Prostate gland (tissue), 2 donors: ENCODE results near the gene DLGAP4.

Experiments
- CTCF ChIP-seq, 4 experiments: fragments of 200-600 bp in 2 of 4; fragments of 450-650 bp in 2 of 4; sonication (generic) in 2 of 4; IDR thresholded peaks; 1 replicate in 3 of 4; 2 replicates in 1 of 4; pipeline ENCODE4 v1.5.1; 2016 to 2019; ENCODE audit warnings: antibody characterized with exemption in 4 of 4, mild to moderate bottlenecking in 2 of 4, moderate library complexity in 2 of 4
- POLR2AphosphoS5 ChIP-seq: sonication (generic); formaldehyde crosslinking; IDR thresholded peaks from one replicate; pipeline ENCODE4 v1.6.1; 2017; ENCODE audit warnings: antibody characterized with exemption

GRCh38 chr20:36264426-36265246, 41.5 kb upstream of the DLGAP4 start:
- TF ChIP-seq CTCF (IDR thresholded peaks at IDR 0.05) (no peak), POLR2AphosphoS5 (no peak)
